ENCODE measurements around the gene GTF2H3. TPM values are rescaled to one million over a fixed set of nuclear protein-coding genes. Genes with fewer than 3 reads are reported as not detected.
A peak's percentile ranks its signal among the peaks of the same experiment; 100 is the strongest.

The GTF2H3 gene
- total and polyA plus RNA-seq, 10 of the 15 experiments (the other 5 are each of a cell fraction or from before 2014, with no cell fraction given) = 20.6 to 62.9 (median 34.7) TPM

GRCh38 chr12:123599310-123599709 is 34.3 kb upstream of the GTF2H3 start:
- TSS peak; percentile 37 for BruUV-seq (replicated peaks)
- TF ChIP-seq ZNF687 (IDR thresholded peaks at IDR 0.05) (no peak), RB1 (IDR thresholded peaks at IDR 0.05; ENCODE audit: borderline replicate concordance) (no peak), USF2 (IDR thresholded peaks at IDR 0.05; ENCODE audit: borderline replicate concordance, low read depth, low read length) (no peak), SKIL (IDR thresholded peaks at IDR 0.05; ENCODE audit: low read depth, poor library complexity, severe bottlenecking) (no peak), ZNF592 (IDR thresholded peaks at IDR 0.05) (no peak), E4F1 (IDR thresholded peaks at IDR 0.05; ENCODE audit: borderline replicate concordance, partially characterized antibody) (no peak), LARP7 (IDR thresholded peaks at IDR 0.05) (no peak), ZNF217 (IDR thresholded peaks at IDR 0.05) (no peak)
- TF ChIP-seq, protein P1, sequence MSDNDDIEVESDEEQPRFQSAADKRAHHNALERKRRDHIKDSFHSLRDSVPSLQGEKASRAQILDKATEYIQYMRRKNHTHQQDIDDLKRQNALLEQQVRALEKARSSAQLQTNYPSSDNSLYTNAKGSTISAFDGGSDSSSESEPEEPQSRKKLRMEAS (IDR thresholded peaks at IDR 0.05; ENCODE audit: low read depth, low read length) = no peak

More at GRCh38 chr12:123599310-123599709, 34.3 kb upstream of the GTF2H3 start:
- POLR2A ChIA-PET = no interaction called here
- H3K9ac ChIP-seq (ENCODE audit: control insufficient read depth, insufficient read depth, low read length) = no peak overlapping the region
- no peak overlapping the region for H3K4me2 ChIP-seq (ENCODE audit: control insufficient read depth, insufficient read depth)
- SMC1A ChIA-PET (ENCODE audit: uncharacterized antibody, unreplicated experiment) = interaction anchor here (0.9 kb wide), 1 partner anchor 21 kb away, joined by 3 read pairs; no protein-coding TSS in a partner anchor
- H4K20me1 ChIP-seq (ENCODE audit: control insufficient read depth, insufficient read depth) = no peaks in the 10 kb centered on the region
- H3K27me3 ChIP-seq (replicated peaks in 1 of 2; ENCODE audit: control insufficient read depth in 2 of 2, insufficient read depth in 2 of 2, low read length in 1 of 2) = no peaks in the 10 kb centered on the region
- no peak for ATAC-seq
- peak; percentile 41 for FAIRE-seq
- H2AFZ ChIP-seq (ENCODE audit: control insufficient read depth, low read depth, low read length) = no peak overlapping the region
- in situ Hi-C loops (cut with MboI) = no loop called here
- H3K36me3 ChIP-seq (ENCODE audit: control insufficient read depth in 2 of 2, insufficient read depth in 2 of 2, low read length in 1 of 2) = peaks cover 2 to 14% of the 10 kb centered on the region in 2 experiments
- RAD21 ChIA-PET (ENCODE audit: unreplicated experiment) = no interaction called here
- H3K4me3 ChIP-seq = no peak overlapping the region
- peaks cover 34% of the 10 kb centered on the region for H3K79me2 ChIP-seq (ENCODE audit: control insufficient read depth, insufficient read depth, low read length)
- intact Hi-C loops (cut with micrococcal nuclease; ENCODE audit: unreplicated experiment) = no loop called here
- no peaks in the 10 kb centered on the region for H3K9me3 ChIP-seq (replicated peaks; ENCODE audit: control insufficient read depth, insufficient read depth, low read length)
- WGBS (ENCODE audit: insufficient coverage, insufficient replicate concordance, low lambda C conversion rate, missing lambda C conversion rate) = 91% methylated on average over 1 of the region's 1 CpG
- H3K27ac ChIP-seq (ENCODE audit: control insufficient read depth, insufficient read depth) = no peak overlapping the region
- H3K4me1 ChIP-seq (ENCODE audit: control insufficient read depth, insufficient read depth, low read length) = peaks cover 4% of the 10 kb centered on the region; the same call in 1 of the 2 replicates
- no peak for DNase-seq (ENCODE audit: low read depth, low spot score)
- CTCF ChIA-PET = interaction anchor here (1.0 kb wide), 1 partner anchor 13 kb away, joined by 3 read pairs; no protein-coding TSS in a partner anchor
